A549 (cell line): ENCODE results near the gene SLC39A13. TPM values are rescaled to one million over a fixed set of nuclear protein-coding genes. Genes with fewer than 3 reads are reported as not detected.

Experiments used
- ATAC-seq, 2 experiments: fragments of 200-7000 bp in 1 of 2; fragments of >200 bp in 1 of 2; cut with Nextera tagmentation in 1 of 2; cut with Tn5 transposase in 1 of 2; 3 replicates each; pipeline versions ENCODE4 v1.8.0 to v1.9.1; 2018 to 2020; ENCODE audit warnings: mild to moderate bottlenecking in 1 of 2, moderate library complexity in 1 of 2
- CTCF ChIA-PET: fragments of 300-600 bp; sonication (Branson Sonifier 250); formaldehyde crosslinking; extraction: SDS; loops from one replicate; lab custom pipeline; 2021; ENCODE audit warnings: antibody characterized with exemption, inconsistent platforms; lab: Yijun Ruan, JAX
- POLR2A ChIA-PET: fragments of 350-600 bp; formaldehyde crosslinking; extraction: SDS; loops from one replicate; lab custom pipeline; 2021; ENCODE audit warnings: antibody characterized with exemption, inconsistent platforms; lab: Yijun Ruan, JAX
- DNase-seq, 2 experiments: peaks; one replicate each; pipeline versions ENCODE4 v3.0.0 to v3.0.0-alpha.2; 2011 to 2016; ENCODE audit warnings: low read depth in 1 of 2, low spot score in 1 of 2
- FAIRE-seq: peaks from 2 replicates; lab custom pipeline; 2011; peaks lifted over from hg19 to GRCh38; lab: Jason Lieb, UNC
- H3K27ac ChIP-seq, 2 experiments: fragments of >200 bp; sonication (Bioruptor Twin); formaldehyde crosslinking; 3 replicates each; pipeline ENCODE4 v1.5.1; 2016 to 2017
- H3K4me1 ChIP-seq: fragments of >200 bp; sonication (Bioruptor Twin); formaldehyde crosslinking; 3 replicates; pipeline ENCODE4 v1.6.1; 2016
- H3K4me2 ChIP-seq: fragments of >200 bp; sonication (Bioruptor Twin); formaldehyde crosslinking; 3 replicates; pipeline ENCODE4 v1.6.1; 2016
- H3K4me3 ChIP-seq: fragments of >200 bp; sonication (Bioruptor Twin); formaldehyde crosslinking; 3 replicates; pipeline ENCODE4 v1.5.1; 2016
- H3K9me3 ChIP-seq: fragments of >200 bp; sonication (Bioruptor Twin); formaldehyde crosslinking; 3 replicates; pipeline ENCODE4 v1.6.1; 2016
- ATOH8 ChIP-seq: fragments of 250-450 bp; sonication (Bioruptor Pico); IDR thresholded peaks from 2 replicates; pipeline ENCODE4 v1.5.0; 2020; ENCODE audit warnings: low read depth, mild to moderate bottlenecking, moderate library complexity
- EHF ChIP-seq: fragments of 250-450 bp; sonication (Bioruptor Pico); IDR thresholded peaks from 2 replicates; pipeline ENCODE4 v1.5.0; 2020; ENCODE audit warnings: mild to moderate bottlenecking
- HDAC2 ChIP-seq: fragments of 200-600 bp; sonication (generic); IDR thresholded peaks from 2 replicates; pipeline ENCODE4 v1.6.1; 2016
- HMGXB4 ChIP-seq: fragments of 250-450 bp; sonication (Bioruptor Pico); IDR thresholded peaks from 2 replicates; pipeline ENCODE4 v1.5.0; 2021; ENCODE audit warnings: mild to moderate bottlenecking, moderate library complexity, borderline replicate concordance
- HOXA7 ChIP-seq: fragments of 250-450 bp; sonication (Bioruptor Pico); IDR thresholded peaks from 2 replicates; pipeline ENCODE4 v1.5.0; 2020; ENCODE audit warnings: mild to moderate bottlenecking, moderate library complexity
- JUNB ChIP-seq: fragments of >200 bp; sonication (Bioruptor Twin); formaldehyde crosslinking; IDR thresholded peaks from 2 replicates; pipeline ENCODE4 v1.6.1; 2016
- KDM5A ChIP-seq: fragments of 200-600 bp; sonication (generic); IDR thresholded peaks from 2 replicates; pipeline ENCODE4 v1.6.1; 2016; ENCODE audit warnings: antibody characterized with exemption, mild to moderate bottlenecking
- MAFK ChIP-seq: fragments of 450-650 bp; IDR thresholded peaks from 2 replicates; pipeline ENCODE4 v1.6.1; 2014; ENCODE audit not compliant: partially characterized antibody
- MYC ChIP-seq: IDR thresholded peaks from 2 replicates; pipeline ENCODE4 v1.6.1; 2012; ENCODE audit warnings: mild to moderate bottlenecking, inconsistent platforms, low read length, improper control_type of control experiment, borderline replicate concordance
- POLR2AphosphoS2 ChIP-seq: conservative IDR thresholded peaks from 2 replicates; pipeline ENCODE4 v1.6.1; 2012; ENCODE audit warnings: low read length, improper control_type of control experiment, inconsistent platforms
- RAD21 ChIP-seq, 2 experiments: fragments of >200 bp in 1 of 2; sonication (Bioruptor Twin) in 1 of 2; formaldehyde crosslinking in 1 of 2; IDR thresholded peaks in 1 of 2; conservative IDR thresholded peaks in 1 of 2; 2 replicates in 1 of 2; 3 replicates in 1 of 2; pipeline ENCODE4 v1.6.1; 2012 to 2018; ENCODE audit warnings: inconsistent platforms in 1 of 2
- RCOR1 ChIP-seq: fragments of 150-350 bp; IDR thresholded peaks from 2 replicates; pipeline ENCODE4 v1.6.1; 2014; ENCODE audit warnings: antibody characterized with exemption, low read length, low read depth
- RFX5 ChIP-seq: fragments of 450-650 bp; IDR thresholded peaks from 2 replicates; pipeline ENCODE4 v1.7.1; 2014; ENCODE audit warnings: antibody characterized with exemption, mild to moderate bottlenecking, moderate library complexity
- SMC3 ChIP-seq: fragments of >200 bp; sonication (Bioruptor Twin); formaldehyde crosslinking; IDR thresholded peaks from 3 replicates; pipeline ENCODE4 v1.6.1; 2018; ENCODE audit warnings: inconsistent platforms
- TFCP2L1 ChIP-seq: fragments of 250-450 bp; sonication (Bioruptor Pico); IDR thresholded peaks from 2 replicates; pipeline ENCODE4 v1.5.0; 2021; ENCODE audit warnings: mild to moderate bottlenecking
- USF2 ChIP-seq: fragments of 450-650 bp; IDR thresholded peaks from 2 replicates; pipeline ENCODE4 v1.6.1; 2014; ENCODE audit warnings: antibody characterized with exemption
- ZC3H11A ChIP-seq: fragments of 450-650 bp; IDR thresholded peaks from 2 replicates; pipeline ENCODE4 v1.6.1; 2014; ENCODE audit warnings: antibody characterized with exemption, mild to moderate bottlenecking
- ZSCAN20 ChIP-seq: fragments of 250-450 bp; sonication (Bioruptor Pico); IDR thresholded peaks from 2 replicates; pipeline ENCODE4 v1.8.0; 2022; ENCODE audit warnings: mild to moderate bottlenecking, moderate library complexity
- WGBS: methylation state at CpG from one replicate; pipeline ENCODE4 v1.1.6; 2017; ENCODE audit errors: missing lambda C conversion rate; 5-methylcytosine and 5-hydroxymethylcytosine counted together
- polyA plus RNA-seq, 4 experiments: library from polyadenylated mRNA; depleted of rRNA in 3 of 4; stranded (reverse); fragments of >200 nt; fragmentation: RNase III in 1 of 4; extraction: RNeasy Plus Mini Kit Qiagen cat#74134 plus additional on column Dnase treatment in 1 of 4; gene quantifications; 2 replicates in 3 of 4; 3 replicates in 1 of 4; pipeline ENCODE4 v1.2.3, GENCODE V29; 2011 to 2017

The SLC39A13 gene
- polyA plus RNA-seq, 2 of the 4 experiments (the other 2 are of a cell fraction), result 10.8 to 35.2 TPM

GRCh38 chr11:47395223-47396048 lies 13.0 kb upstream of the SLC39A13 start:
- CTCF ChIA-PET, result interaction anchor here (0.7 to 2.2 kb wide), 2 partner anchors 17 to 22 kb away, joined by 3 to 6 read pairs; partner anchors contain the start of gene SPI1
- Histone ChIP-seq H3K4me2 (no peak overlapping the region), H3K4me1 (peaks cover 2% of the 10 kb centered on the region; the same call in 2 of the 3 replicates), H3K27ac (no peak overlapping the region), H3K9me3 (no peaks in the 10 kb centered on the region), H3K4me3 (no peak overlapping the region)
- WGBS, result 89% methylated on average over 15 of the region's 25 CpGs
- no peak for TF ChIP-seq KDM5A
- TF ChIP-seq HOXA7 (CRISPR knock-in tag), result no peak
- no peak for TF ChIP-seq MAFK
- TF ChIP-seq EHF (CRISPR knock-in tag), result no peak
- no peak for TF ChIP-seq JUNB
- TF ChIP-seq HDAC2, result no peak
- TF ChIP-seq RFX5, result no peak
- no peak for TF ChIP-seq ZC3H11A
- no peak for TF ChIP-seq TFCP2L1
- FAIRE-seq, result no peak
- ATAC-seq, result no peak
- DNase-seq, result no peak
- POLR2A ChIA-PET, result no interaction called here

- POLR2A ChIA-PET, result no interaction called here
- no peaks in the 10 kb centered on the region for H3K9me3 ChIP-seq
- no peak for DNase-seq
- no peak overlapping the region for H3K4me3 ChIP-seq
- H3K27ac ChIP-seq, result no peak overlapping the region
- no peak for ATAC-seq
- no peak overlapping the region for H3K4me2 ChIP-seq
- FAIRE-seq, result no peak
- TF ChIP-seq RAD21 (conservative IDR thresholded peaks at IDR 0.05 in 1 of 2, IDR thresholded peaks at IDR 0.05 in 1 of 2) (no peak), ZSCAN20 (CRISPR knock-in tag) (no peak), POLR2AphosphoS2 (no peak), MAFK (no peak), HMGXB4 (CRISPR knock-in tag) (no peak)
- WGBS, result 78% methylated on average over 3 of the region's 3 CpGs
- H3K4me1 ChIP-seq, result peaks cover 6% of the 10 kb centered on the region; the same call in 2 of the 3 replicates
- CTCF ChIA-PET, result interaction anchor here (0.7 to 0.9 kb wide), 2 partner anchors 16 to 23 kb away, joined by 3 read pairs; no protein-coding TSS in a partner anchor
These were observed 12.4 kb upstream of the SLC39A13 start for GRCh38 chr11:47396049-47396320.

GRCh38 chr11:47398011-47398410 lies 10.4 kb upstream of the SLC39A13 start:
- H3K4me2 ChIP-seq, result no peak overlapping the region
- TF ChIP-seq MYC (no peak), USF2 (no peak), SMC3 (no peak)
- FAIRE-seq (no peak), DNase-seq (no peak), ATAC-seq (no peak)
- peaks cover 6% of the 10 kb centered on the region; the same call in 2 of the 3 replicates for H3K4me1 ChIP-seq
- POLR2A ChIA-PET, result no interaction called here
- H3K9me3 ChIP-seq, result no peaks in the 10 kb centered on the region
- H3K27ac ChIP-seq, result no peak overlapping the region
- 86% methylated on average over 3 of the region's 3 CpGs for WGBS
- CTCF ChIA-PET, result interaction anchor here (1.6 to 3.9 kb wide), 3 partner anchors 9 to 25 kb away, joined by 3 to 27 read pairs (median 6); no protein-coding TSS in a partner anchor
- no peak overlapping the region for H3K4me3 ChIP-seq

GRCh38 chr11:47398551-47398950 lies 9.8 kb upstream of the SLC39A13 start:
- FAIRE-seq (no peak), ATAC-seq (peak in 1 of 2 experiments; percentile 11; a peak in 1 of 6 replicates), DNase-seq (no peak)
- no peak overlapping the region for H3K4me2 ChIP-seq
- TF ChIP-seq ATOH8, result no peak
- TF ChIP-seq RCOR1, result no peak
- POLR2A ChIA-PET, result no interaction called here
- H3K27ac ChIP-seq, result no peak overlapping the region
- no peaks in the 10 kb centered on the region for H3K9me3 ChIP-seq
- peaks cover 6% of the 10 kb centered on the region; the same call in 2 of the 3 replicates for H3K4me1 ChIP-seq
- 80% methylated on average over 1 of the region's 1 CpG for WGBS
- CTCF ChIA-PET, result interaction anchor here (0.6 to 3.9 kb wide), 7 partner anchors 9 to 490 kb away, joined by 3 to 27 read pairs (median 3); no protein-coding TSS in a partner anchor
- H3K4me3 ChIP-seq, result no peak overlapping the region
